GM10266 (cell line): ENCODE results near the gene EXD3.
A peak's percentile ranks its signal among the peaks of the same experiment; 100 is the strongest.

ENCODE experiments used
- DNase-seq: peaks from one replicate; pipeline ENCODE4 v3.0.0; 2012; ENCODE audit errors: extremely low spot score
- TF ChIP-seq, protein P1 (sequence below): IDR thresholded peaks from 2 replicates; pipeline ENCODE4 v1.5.1; 2012; ENCODE audit warnings: mild to moderate bottlenecking, low read depth; ENCODE audit not compliant: control insufficient read depth, insufficient read depth; ENCODE audit errors: missing control alignments

Gene EXD3

DNA sequence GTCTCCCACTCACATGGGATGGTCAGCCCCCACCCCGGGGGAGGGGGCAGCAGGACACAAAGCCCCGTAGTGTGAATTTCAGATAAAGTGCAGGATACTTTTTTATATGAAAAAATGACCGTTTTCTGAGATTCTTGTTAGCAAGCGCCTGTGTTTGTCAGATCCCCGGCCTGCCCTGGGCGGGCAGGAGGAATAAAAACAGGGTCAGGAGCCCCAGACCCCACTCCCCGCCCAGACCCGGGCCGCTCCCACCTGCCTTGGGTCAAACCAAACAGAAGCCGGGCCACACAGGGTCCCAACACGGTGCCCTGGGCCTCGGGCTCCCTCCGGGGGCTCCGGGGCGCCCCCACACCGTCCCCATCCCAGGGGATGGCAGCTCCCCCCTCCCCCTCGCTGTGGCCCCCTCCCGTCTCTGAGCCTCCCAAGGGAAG is 107.4 kb downstream of the EXD3 start:
- TF ChIP-seq, protein P1, sequence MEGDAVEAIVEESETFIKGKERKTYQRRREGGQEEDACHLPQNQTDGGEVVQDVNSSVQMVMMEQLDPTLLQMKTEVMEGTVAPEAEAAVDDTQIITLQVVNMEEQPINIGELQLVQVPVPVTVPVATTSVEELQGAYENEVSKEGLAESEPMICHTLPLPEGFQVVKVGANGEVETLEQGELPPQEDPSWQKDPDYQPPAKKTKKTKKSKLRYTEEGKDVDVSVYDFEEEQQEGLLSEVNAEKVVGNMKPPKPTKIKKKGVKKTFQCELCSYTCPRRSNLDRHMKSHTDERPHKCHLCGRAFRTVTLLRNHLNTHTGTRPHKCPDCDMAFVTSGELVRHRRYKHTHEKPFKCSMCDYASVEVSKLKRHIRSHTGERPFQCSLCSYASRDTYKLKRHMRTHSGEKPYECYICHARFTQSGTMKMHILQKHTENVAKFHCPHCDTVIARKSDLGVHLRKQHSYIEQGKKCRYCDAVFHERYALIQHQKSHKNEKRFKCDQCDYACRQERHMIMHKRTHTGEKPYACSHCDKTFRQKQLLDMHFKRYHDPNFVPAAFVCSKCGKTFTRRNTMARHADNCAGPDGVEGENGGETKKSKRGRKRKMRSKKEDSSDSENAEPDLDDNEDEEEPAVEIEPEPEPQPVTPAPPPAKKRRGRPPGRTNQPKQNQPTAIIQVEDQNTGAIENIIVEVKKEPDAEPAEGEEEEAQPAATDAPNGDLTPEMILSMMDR, result no peak
- DNase-seq, result no peak

DNA sequence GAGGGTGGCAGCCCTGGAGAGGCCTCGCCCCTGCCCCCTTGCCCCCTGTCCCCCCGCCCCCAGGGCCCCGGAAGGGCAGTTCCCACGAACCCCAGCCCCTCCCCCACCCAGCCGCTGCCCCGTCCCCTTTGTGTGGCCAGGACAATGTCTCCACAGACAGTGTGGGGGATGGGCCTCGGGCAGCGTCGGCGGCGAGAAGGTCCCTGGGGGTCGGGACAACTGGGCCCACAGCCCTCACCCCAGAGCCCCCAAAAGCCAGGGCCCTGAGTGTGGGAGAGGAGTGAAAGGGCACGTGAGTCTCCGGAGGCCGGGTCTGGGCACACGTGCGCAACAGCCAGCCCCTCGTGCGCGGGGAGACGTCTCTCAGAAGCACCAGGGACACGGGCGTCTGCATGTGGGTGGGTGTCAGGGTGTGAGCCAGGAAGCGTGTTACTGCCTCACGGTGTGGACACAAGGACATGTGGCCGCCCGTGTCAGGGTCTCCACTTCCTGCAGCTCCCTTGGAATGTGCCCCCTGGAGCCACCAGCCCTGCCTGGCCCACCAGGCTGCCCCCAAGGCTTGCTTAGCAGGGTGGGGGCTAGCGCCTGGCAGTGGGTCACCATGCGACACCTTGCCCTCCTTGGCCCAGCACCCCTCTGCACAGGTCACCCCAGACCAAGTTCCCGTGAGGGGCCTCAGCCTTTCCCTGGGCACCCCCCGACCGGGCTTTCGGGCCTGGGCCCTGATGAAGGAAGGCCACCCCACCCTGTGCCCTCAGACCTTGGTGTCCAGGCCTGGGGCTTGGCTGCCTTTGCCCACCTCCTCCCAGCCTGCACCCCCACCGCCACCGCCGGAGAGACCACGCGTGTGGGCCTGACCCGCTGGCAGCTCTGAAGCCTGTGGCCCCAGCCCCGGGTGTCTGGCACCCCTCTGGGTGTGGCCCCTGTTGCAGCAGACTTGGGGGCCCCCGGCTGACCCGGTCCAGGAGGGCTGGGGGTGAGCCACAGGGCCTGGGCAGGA is 108.1 kb downstream of the EXD3 start:
- TF ChIP-seq, protein P1, result no peak
- DNase-seq, result peak; percentile 51

DNA sequence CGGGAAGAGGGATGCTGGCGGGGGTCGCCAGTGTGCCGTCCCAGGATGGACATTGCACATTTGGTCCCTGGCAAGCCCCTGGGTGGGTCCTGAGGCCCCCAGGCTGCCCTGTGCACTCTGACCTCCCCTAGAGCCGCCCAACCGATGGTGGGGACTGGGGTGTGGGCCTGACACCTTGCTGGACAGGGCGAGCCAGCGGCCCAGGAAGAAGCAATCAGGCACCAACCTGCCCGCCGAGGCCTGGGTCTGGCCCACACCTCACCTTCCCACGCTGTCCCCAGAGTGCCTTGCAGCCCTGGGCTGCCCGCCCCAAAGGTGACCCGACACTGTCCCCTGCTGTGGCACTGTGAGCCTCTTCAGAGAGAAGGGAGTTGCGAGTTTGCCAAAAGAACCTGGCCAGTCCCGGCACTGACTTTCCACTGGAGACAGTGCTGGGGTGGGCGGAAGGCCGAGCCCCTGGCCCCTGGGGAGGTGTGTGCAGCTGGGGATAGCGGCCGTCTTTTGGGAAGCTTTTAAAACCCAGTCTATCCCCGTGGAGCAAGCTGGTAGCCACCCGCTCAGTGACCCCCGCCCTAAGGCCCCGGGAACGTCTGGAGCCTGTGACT is 108.9 kb downstream of the EXD3 start:
- TF ChIP-seq, protein P1, result no peak
- DNase-seq, result peak; percentile 22

DNA sequence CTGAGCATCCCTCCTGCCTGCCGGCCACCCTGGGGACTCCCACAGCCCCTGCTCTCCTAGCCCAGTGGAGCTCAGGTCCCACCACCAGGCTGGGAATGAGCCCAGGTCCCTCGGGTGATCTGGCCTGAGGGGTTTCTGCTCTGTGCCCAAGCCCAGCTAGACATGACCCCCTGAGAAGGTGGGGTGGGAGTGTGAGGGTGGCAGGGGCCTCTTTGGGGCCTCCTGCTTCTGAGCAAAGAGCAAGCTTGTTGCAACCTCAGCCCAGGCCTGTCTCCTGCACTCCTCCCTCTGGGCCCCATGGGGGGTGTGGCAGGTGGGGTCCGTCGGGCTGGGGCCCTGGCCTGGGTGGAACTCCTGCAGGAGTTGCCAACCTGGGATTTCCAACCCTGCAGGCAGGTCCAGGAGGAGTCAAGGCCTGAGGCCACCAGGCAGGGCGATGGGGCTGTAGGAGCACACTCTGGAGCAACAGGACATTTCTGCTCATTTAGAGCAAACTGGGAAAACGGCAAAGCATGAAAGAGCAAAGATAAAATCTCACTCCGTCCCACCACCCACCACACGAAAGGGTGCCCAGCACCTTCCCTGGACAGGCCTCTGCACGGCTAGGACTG is 109.5 kb downstream of the EXD3 start:
- peak; percentile 47 for DNase-seq
- TF ChIP-seq, protein P1, result no peak

DNA sequence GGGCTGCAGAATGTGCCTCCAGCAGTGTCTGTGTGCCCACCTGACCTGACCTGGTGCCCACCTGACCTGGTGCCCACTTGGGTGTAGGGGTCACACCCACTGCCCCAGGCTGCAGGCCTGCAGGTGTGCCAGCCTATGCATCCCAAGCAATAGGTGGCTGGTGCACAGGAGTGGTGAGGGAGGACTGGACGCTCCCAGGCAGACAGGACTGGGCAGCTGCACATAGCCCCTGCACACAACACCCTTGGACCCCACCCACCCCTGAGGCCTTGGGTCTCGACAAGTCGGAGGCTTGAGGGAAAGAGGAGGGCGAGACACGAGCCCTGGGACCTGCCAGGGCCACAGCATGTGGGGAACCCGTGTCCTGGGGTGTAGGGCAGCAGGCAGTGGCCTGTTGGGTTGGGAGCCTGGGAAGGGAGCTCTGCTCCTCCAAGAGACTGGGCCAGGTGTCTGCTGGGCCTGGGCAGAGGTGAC is 110.1 kb downstream of the EXD3 start:
- TF ChIP-seq, protein P1, result no peak
- DNase-seq, result no peak

DNA sequence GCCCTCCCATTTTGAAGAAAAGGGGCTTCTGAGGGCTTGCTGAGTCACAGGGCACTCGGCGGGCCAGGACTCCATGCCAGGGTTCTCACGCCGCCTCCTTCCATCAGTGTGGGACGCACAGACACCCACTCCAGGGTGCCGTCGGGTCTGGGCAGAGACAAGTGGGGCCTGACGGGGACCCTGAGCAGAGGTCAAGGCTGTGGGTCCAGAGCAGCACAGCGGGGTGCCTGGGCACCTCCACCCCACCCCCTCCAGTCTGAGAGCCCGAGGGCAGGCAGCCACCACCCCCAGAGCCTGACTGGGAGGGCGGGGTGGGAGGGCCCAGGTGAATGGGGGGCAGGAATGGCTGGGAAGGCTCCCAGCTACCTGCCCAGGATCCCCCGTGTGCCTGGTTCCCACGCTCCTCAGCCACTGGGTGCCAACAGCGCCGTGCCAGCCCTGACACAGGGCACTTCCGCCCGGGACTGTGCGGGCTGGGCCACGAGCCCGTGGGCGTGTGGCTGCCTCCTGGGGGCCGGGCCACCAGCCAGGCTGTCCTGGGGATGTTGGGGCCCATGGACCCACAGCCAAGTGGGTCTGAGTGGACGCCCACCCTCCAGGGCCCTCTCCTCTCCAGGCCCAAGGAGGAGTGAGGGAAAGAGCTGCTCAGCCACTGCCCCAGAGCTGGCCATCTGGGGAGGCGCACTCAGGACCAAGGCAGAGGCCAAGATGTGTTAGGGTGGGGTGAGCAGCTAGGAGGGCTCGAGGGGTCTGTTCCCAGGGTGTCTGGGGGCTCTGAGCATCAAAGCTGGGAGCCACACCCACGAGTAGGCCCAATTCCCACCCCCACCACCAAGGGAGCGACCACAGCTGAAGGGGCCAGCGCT is 110.7 kb downstream of the EXD3 start:
- DNase-seq, result no peak
- TF ChIP-seq, protein P1, result no peak
